ENCODE results near the gene RET. TPM values are rescaled to one million over a fixed set of nuclear protein-coding genes. Genes with fewer than 3 reads are reported as not detected.

The RET gene
- total RNA-seq, 4 donors from 2014 or later, result 0.27 to 2.1 (median 0.88) TPM

- Histone ChIP-seq H3K36me3 (no peaks in the 10 kb centered on the region), H3K27me3 (no peaks in the 10 kb centered on the region), H3K4me3 (replicated peaks in 1 of 3) (no peak overlapping the region), H3K27ac (no peak overlapping the region), H3K4me1 (peaks cover 0 to 11% of the 10 kb centered on the region in 2 donors), H3K9me3 (no peaks in the 10 kb centered on the region)
- 81% methylated on average over 9 to 10 of the region's 13 CpGs for WGBS, 2 donors
- no peak for DNase-seq
- intact Hi-C loops (cut with DNase I), result no loop called here
- TF ChIP-seq POLR2A (IDR thresholded peaks at IDR 0.05), result no peak
- TF ChIP-seq CTCF (IDR thresholded peaks at IDR 0.05), result no peak
Observed at GRCh38 chr10:43058716-43059335, 18.0 kb upstream of the RET start.

GRCh38 chr10:43059336-43059720 lies 17.5 kb upstream of the RET start:
- DNase-seq, result no peak
- peaks cover 0 to 11% of the 10 kb centered on the region in 2 donors for H3K4me1 ChIP-seq
- H3K4me3 ChIP-seq (replicated peaks in 1 of 3), result no peak overlapping the region
- H3K9me3 ChIP-seq, result no peaks in the 10 kb centered on the region
- H3K27ac ChIP-seq, result no peak overlapping the region
- no peaks in the 10 kb centered on the region for H3K27me3 ChIP-seq
- H3K36me3 ChIP-seq, result no peaks in the 10 kb centered on the region
- 57 to 75% methylated on average over 6 of the region's 6 CpGs for WGBS, 2 donors
- intact Hi-C loops (cut with DNase I), result no loop called here
- TF ChIP-seq POLR2A (IDR thresholded peaks at IDR 0.05) (no peak), CTCF (IDR thresholded peaks at IDR 0.05) (no peak)

- no peaks in the 10 kb centered on the region for H3K27me3 ChIP-seq
- intact Hi-C loops (cut with DNase I), result no loop called here
Observed at GRCh38 chr10:43059828-43060227, 17.0 kb upstream of the RET start.

GRCh38 chr10:43060291-43060690 lies 16.6 kb upstream of the RET start:
- TF ChIP-seq POLR2A (IDR thresholded peaks at IDR 0.05) (no peak), CTCF (IDR thresholded peaks at IDR 0.05) (no peak)
- intact Hi-C loops (cut with DNase I), result no loop called here
- no peaks in the 10 kb centered on the region for H3K27me3 ChIP-seq

More at GRCh38 chr10:43059828-43060227, 17.0 kb upstream of the RET start:
- Histone ChIP-seq H3K4me1 (peaks cover 0 to 11% of the 10 kb centered on the region in 2 donors), H3K9me3 (no peaks in the 10 kb centered on the region), H3K27ac (no peak overlapping the region), H3K36me3 (no peaks in the 10 kb centered on the region), H3K4me3 (replicated peaks in 1 of 3) (no peak overlapping the region)
- no peak for DNase-seq
- no peak for TF ChIP-seq CTCF (IDR thresholded peaks at IDR 0.05)
- no peak for TF ChIP-seq POLR2A (IDR thresholded peaks at IDR 0.05)
- WGBS, 2 donors, result 76 to 78% methylated on average over 7 of the region's 7 CpGs

GRCh38 chr10:43061331-43061730 lies 15.5 kb upstream of the RET start:
- no peak for DNase-seq
- H3K4me3 ChIP-seq (replicated peaks in 1 of 3), result no peak overlapping the region
- no peaks in the 10 kb centered on the region for H3K27me3 ChIP-seq
- H3K36me3 ChIP-seq, result no peaks in the 10 kb centered on the region
- no peak overlapping the region for H3K27ac ChIP-seq
- WGBS, 2 donors, result 96 to 97% methylated on average over 7 to 8 of the region's 8 CpGs
- intact Hi-C loops (cut with DNase I), result no loop called here
- H3K4me1 ChIP-seq, result peaks cover 0 to 4% of the 10 kb centered on the region in 2 donors
- no peaks in the 10 kb centered on the region for H3K9me3 ChIP-seq
- no peak for TF ChIP-seq CTCF (IDR thresholded peaks at IDR 0.05)
- TF ChIP-seq POLR2A (IDR thresholded peaks at IDR 0.05), result no peak

More at GRCh38 chr10:43060291-43060690, 16.6 kb upstream of the RET start:
- no peak overlapping the region for H3K27ac ChIP-seq
- peaks cover 0 to 11% of the 10 kb centered on the region in 2 donors for H3K4me1 ChIP-seq
- H3K36me3 ChIP-seq, result no peaks in the 10 kb centered on the region
- H3K4me3 ChIP-seq (replicated peaks in 1 of 3), result no peak overlapping the region
- no peaks in the 10 kb centered on the region for H3K9me3 ChIP-seq
- WGBS, 2 donors, result 79 to 92% methylated on average over 5 to 6 of the region's 6 CpGs
- DNase-seq, result no peak

Measured in thyroid gland (tissue), 4 donors.